DND-41 (cell line): ENCODE data around the gene COQ6.

ENCODE experiments used
- ATAC-seq: fragments of 200-7000 bp; cut with Tn5 transposase; 3 replicates; pipeline ENCODE4 v1.9.1; 2021; ENCODE audit warnings: low read depth; ENCODE audit not compliant: insufficient read depth
- DNase-seq: peaks from one replicate; pipeline ENCODE4 v3.0.0-alpha.2; 2020
- H2AFZ ChIP-seq: 2 replicates; pipeline ENCODE4 v1.6.0; 2012; ENCODE audit warnings: low read depth, low read length
- H3K27ac ChIP-seq: 2 replicates; pipeline ENCODE4 v1.5.1; 2012; ENCODE audit warnings: low read length, inconsistent platforms
- H3K27me3 ChIP-seq: fragments of 200-600 bp; sonication (generic); 2 replicates; pipeline ENCODE4 v1.6.0; 2012; ENCODE audit warnings: low read length, mild to moderate bottlenecking, inconsistent platforms; ENCODE audit not compliant: insufficient read depth, poor library complexity
- H3K36me3 ChIP-seq: 2 replicates; pipeline ENCODE4 v1.5.1; 2012; ENCODE audit warnings: low read length, inconsistent platforms; ENCODE audit not compliant: insufficient read depth
- H3K4me1 ChIP-seq: 2 replicates; pipeline ENCODE4 v1.5.1; 2012; ENCODE audit warnings: mild to moderate bottlenecking, low read length; ENCODE audit not compliant: insufficient read depth
- H3K4me2 ChIP-seq: 2 replicates; pipeline ENCODE4 v1.6.0; 2012; ENCODE audit warnings: mild to moderate bottlenecking, moderate library complexity, low read length, inconsistent platforms; ENCODE audit not compliant: insufficient read depth
- H3K4me3 ChIP-seq, 2 experiments: fragments of 200-600 bp in 1 of 2; shearing (Covaris generic) in 1 of 2; 2 replicates each; pipeline ENCODE4 v1.5.1; 2012 to 2016; ENCODE audit warnings: inconsistent platforms in 2 of 2, low read length in 2 of 2, mild to moderate bottlenecking in 2 of 2, low read depth in 1 of 2, moderate library complexity in 1 of 2
- H3K79me2 ChIP-seq: 2 replicates; pipeline ENCODE4 v1.6.0; 2012; ENCODE audit warnings: low read length, inconsistent platforms; ENCODE audit not compliant: insufficient read depth
- H3K9ac ChIP-seq: 2 replicates; pipeline ENCODE4 v1.6.0; 2012; ENCODE audit warnings: low read depth, mild to moderate bottlenecking, inconsistent platforms, low read length, moderate library complexity
- H3K9me3 ChIP-seq: 2 replicates; pipeline ENCODE4 v1.5.1; 2012; ENCODE audit warnings: low read length, moderate library complexity, mild to moderate bottlenecking, inconsistent platforms; ENCODE audit not compliant: insufficient read depth, severe bottlenecking
- H4K20me1 ChIP-seq: 2 replicates; pipeline ENCODE4 v1.6.0; 2012; ENCODE audit warnings: low read length; ENCODE audit not compliant: insufficient read depth
- CTCF ChIP-seq: IDR thresholded peaks from 2 replicates; pipeline ENCODE4 v1.5.1; 2012; ENCODE audit warnings: borderline replicate concordance, low read length, moderate library complexity, mild to moderate bottlenecking; ENCODE audit not compliant: poor library complexity, severe bottlenecking; ENCODE audit errors: extremely low read depth
- EZH2 ChIP-seq: IDR thresholded peaks from 3 replicates; pipeline ENCODE4 v1.6.1; 2012; ENCODE audit warnings: borderline replicate concordance, low read depth, mild to moderate bottlenecking, moderate library complexity, low read length, inconsistent platforms; ENCODE audit not compliant: severe bottlenecking

The COQ6 gene

GRCh38 chr14:73949752-73950734 is at the start of gene COQ6, which contains the start of gene FAM161B:
COQ6 (plus strand) TSS chr14:73950302; CDS start chr14:73950333, 31 bp downstream.
FAM161B (minus strand) TSS chr14:73950094; CDS start chr14:73950026, 68 bp downstream.
- H4K20me1 ChIP-seq: no peaks in the 10 kb centered on the region
- peaks cover 19% of the 10 kb centered on the region for H3K79me2 ChIP-seq
- TF ChIP-seq CTCF (peak; percentile 52), EZH2 (no peak)
- peak within 1 kb of the TSS; percentile 83 for H3K9ac ChIP-seq
- peak; percentile 96 for DNase-seq
- peak; percentile 96 for ATAC-seq
- peaks cover 14% of the 10 kb centered on the region for H3K36me3 ChIP-seq
- peak within 1 kb of the TSS; percentile 94 to 96 for H3K4me3 ChIP-seq
- H3K9me3 ChIP-seq: no peaks in the 10 kb centered on the region
- H3K27me3 ChIP-seq: no peaks in the 10 kb centered on the region
- H3K4me1 ChIP-seq: peaks cover 21% of the 10 kb centered on the region
- H3K4me2 ChIP-seq: peak within 1 kb of the TSS; percentile 88
- peak within 1 kb of the TSS; percentile 96 for H2AFZ ChIP-seq
- peak within 1 kb of the TSS; percentile 81 for H3K27ac ChIP-seq

- no peak for TF ChIP-seq CTCF
- TF ChIP-seq EZH2: no peak
- DNase-seq (no peak), ATAC-seq (no peak)
- Histone ChIP-seq H2AFZ (no peak overlapping the region), H3K79me2 (peaks cover 6% of the 10 kb centered on the region; the same call in 1 of the 2 replicates), H4K20me1 (no peaks in the 10 kb centered on the region), H3K4me2 (no peak overlapping the region), H3K27me3 (no peaks in the 10 kb centered on the region), H3K36me3 (peaks cover 85% of the 10 kb centered on the region), H3K4me3 (no peak overlapping the region), H3K27ac (no peak overlapping the region), H3K9ac (no peak overlapping the region), H3K9me3 (no peaks in the 10 kb centered on the region), H3K4me1 (no peaks in the 10 kb centered on the region)
These were observed 47.1 kb upstream of the COQ6 start for GRCh38 chr14:73903028-73903427.

- Histone ChIP-seq H3K4me1 (no peaks in the 10 kb centered on the region), H3K27me3 (no peaks in the 10 kb centered on the region), H3K9ac (no peak overlapping the region), H3K27ac (no peak overlapping the region), H3K79me2 (peaks cover 19% of the 10 kb centered on the region), H3K36me3 (peaks cover 93% of the 10 kb centered on the region), H3K4me2 (no peak overlapping the region), H3K4me3 (no peak overlapping the region), H2AFZ (no peak overlapping the region), H3K9me3 (no peaks in the 10 kb centered on the region), H4K20me1 (no peaks in the 10 kb centered on the region)
- TF ChIP-seq EZH2 (no peak), CTCF (no peak)
- no peak for DNase-seq
- no peak for ATAC-seq
These were observed 40.4 kb upstream of the COQ6 start for GRCh38 chr14:73909681-73910080.
